Measurements from ENCODE around the gene HDAC11. TPM values are rescaled to one million over a fixed set of nuclear protein-coding genes. Genes with fewer than 3 reads are reported as not detected.

The HDAC11 gene
- total and polyA plus RNA-seq, 2 of the 13 experiments (the other 11 are each of a cell fraction or from before 2014, with no cell fraction given), result 13.7 to 33.1 TPM

GRCh38 chr3:13451301-13451673 lies 28.8 kb upstream of the HDAC11 start:
- Histone ChIP-seq H3K79me2 (ENCODE audit: insufficient read depth, low read length) (no peaks in the 10 kb centered on the region), H3K36me3 (replicated peaks in 1 of 2; ENCODE audit: control insufficient read depth in 1 of 2, insufficient read depth in 2 of 2, low read length in 2 of 2) (no peaks in the 10 kb centered on the region), H3K4me1 (ENCODE audit: insufficient read depth, low read length) (peaks cover 43% of the 10 kb centered on the region), H4K20me1 (ENCODE audit: insufficient read depth, low read length) (no peaks in the 10 kb centered on the region), H2AFZ (ENCODE audit: low read length) (peak overlapping the region; percentile 52), H3K27ac (ENCODE audit: extremely low read length, insufficient read depth, low read length) (peak overlapping the region; percentile 62), H3K4me2 (ENCODE audit: low read depth, low read length) (peak overlapping the region; percentile 96), H3K4me3 (replicated peaks in 1 of 3; ENCODE audit: insufficient read depth in 1 of 3, low read depth in 2 of 3, low read length in 3 of 3) (peak overlapping the region; percentile 66 to 72 (median 70)), H3K9me3 (ENCODE audit: low read length) (no peaks in the 10 kb centered on the region), H3K27me3 (ENCODE audit: control insufficient read depth in 1 of 2, insufficient read depth in 2 of 2, low read length in 2 of 2) (no peaks in the 10 kb centered on the region), H3K9ac (ENCODE audit: insufficient read depth, low read depth, low read length) (peak overlapping the region; percentile 45; the same call in 1 of the 2 replicates)
- DNase-seq (ENCODE audit: low spot score), result no peak
- ATAC-seq, result peak; percentile 21
- CTCF ChIA-PET (ENCODE audit: low intra/inter-chr PET ratio, low total read pairs), result no interaction called here
- in situ Hi-C loops (cut with HindIII; ENCODE audit: extremely low pct_ligation_motif_present, low pct_unique_long_range_greater_than_20kb) (loop anchor here (5.0 kb wide), 1 partner anchor 149 kb away; no protein-coding TSS in a partner anchor), intact Hi-C loops (cut with micrococcal nuclease; ENCODE audit: unreplicated experiment) (loop anchor here (5.0 to 10.0 kb wide), 3 partner anchors 34 to 146 kb away; no protein-coding TSS in a partner anchor)
- TF ChIP-seq ZNF564 (CRISPR knock-in tag; IDR thresholded peaks at IDR 0.05) (0 out of 2 replicates have a peak, but pooled peaks have one; percentile 16), ZBTB37 (CRISPR knock-in tag; IDR thresholded peaks at IDR 0.05) (no peak), ZNF263 (CRISPR knock-in tag; IDR thresholded peaks at IDR 0.05) (0 out of 2 replicates have a peak, but pooled peaks have one; percentile 21), ZNF343 (CRISPR knock-in tag; IDR thresholded peaks at IDR 0.05) (0 out of 2 replicates have a peak, but pooled peaks have one; percentile 10)
- TF ChIP-seq, protein P1, sequence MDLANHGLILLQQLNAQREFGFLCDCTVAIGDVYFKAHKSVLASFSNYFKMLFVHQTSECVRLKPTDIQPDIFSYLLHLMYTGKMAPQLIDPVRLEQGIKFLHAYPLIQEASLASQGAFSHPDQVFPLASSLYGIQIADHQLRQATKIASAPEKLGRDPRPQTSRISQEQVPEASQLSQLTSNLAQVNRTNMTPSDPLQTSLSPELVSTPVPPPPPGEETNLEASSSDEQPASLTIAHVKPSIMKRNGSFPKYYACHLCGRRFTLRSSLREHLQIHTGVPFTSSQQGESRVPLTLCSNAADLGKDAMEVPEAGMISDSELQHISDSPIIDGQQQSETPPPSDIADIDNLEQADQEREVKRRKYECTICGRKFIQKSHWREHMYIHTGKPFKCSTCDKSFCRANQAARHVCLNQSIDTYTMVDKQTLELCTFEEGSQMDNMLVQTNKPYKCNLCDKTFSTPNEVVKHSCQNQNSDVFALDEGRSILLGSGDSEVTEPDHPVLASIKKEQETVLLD (CRISPR knock-in tag; IDR thresholded peaks at IDR 0.05; ENCODE audit: low read depth), result no peak
- TF ChIP-seq, protein P2, sequence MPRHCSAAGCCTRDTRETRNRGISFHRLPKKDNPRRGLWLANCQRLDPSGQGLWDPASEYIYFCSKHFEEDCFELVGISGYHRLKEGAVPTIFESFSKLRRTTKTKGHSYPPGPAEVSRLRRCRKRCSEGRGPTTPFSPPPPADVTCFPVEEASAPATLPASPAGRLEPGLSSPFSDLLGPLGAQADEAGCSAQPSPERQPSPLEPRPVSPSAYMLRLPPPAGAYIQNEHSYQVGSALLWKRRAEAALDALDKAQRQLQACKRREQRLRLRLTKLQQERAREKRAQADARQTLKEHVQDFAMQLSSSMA (CRISPR knock-in tag; IDR thresholded peaks at IDR 0.05), result 0 out of 2 replicates have a peak, but pooled peaks have one; percentile 2
- FAIRE-seq, result no peak
- POLR2A ChIA-PET, result interaction anchor here (0.6 to 1.8 kb wide), 9 partner anchors 10 to 169 kb away, joined by 3 to 18 read pairs (median 4); partner anchors contain the start of genes HDAC11 and NUP210
- WGBS (ENCODE audit: low lambda C conversion rate), result 4% methylated on average over 6 of the region's 7 CpGs
- TSS peak; percentile 88 for BruUV-seq (replicated peaks)

Data from HepG2 (cell line).